HCT116 (cell line): Measurements from ENCODE around the gene FAM78B. TPM values are rescaled to one million over a fixed set of nuclear protein-coding genes. Genes with fewer than 3 reads are reported as not detected.

Experiments
- ATAC-seq: fragments of 200-7000 bp; cut with Tn5 transposase; 2 replicates; pipeline ENCODE4 v1.9.1; 2020; ENCODE audit warnings: mild to moderate bottlenecking, moderate library complexity
- BruUV-seq: library from RNA; stranded (reverse); fragments of 400-500 nt; replicated peaks from 2 replicates; lab custom pipeline; 2021; lab: Mats Ljungman, UMichigan
- CTCF ChIA-PET: fragments of 300-600 bp; sonication (Branson Sonifier 250); formaldehyde crosslinking; loops from one replicate; lab custom pipeline; 2021; ENCODE audit warnings: antibody characterized with exemption; lab: Charles Lee
- POLR2A ChIA-PET: fragments of 300-600, 350-600 bp; sonication (Branson Sonifier 250); formaldehyde crosslinking; loops from one replicate; lab custom pipeline; 2021; ENCODE audit warnings: antibody characterized with exemption; lab: Charles Lee
- RAD21 ChIA-PET, 2 experiments: fragments of 300-600 bp; sonication (Branson Sonifier 250); formaldehyde crosslinking; loops; one replicate each; lab custom pipeline; 2023; ENCODE audit warnings: low total read pairs in 2 of 2; ENCODE audit not compliant: uncharacterized antibody in 2 of 2, unreplicated experiment in 2 of 2, low non-redundant PET in 1 of 2; lab: Charles Lee
- DNase-seq: peaks from one replicate; pipeline ENCODE4 v3.0.0-alpha.2; 2010; ENCODE audit warnings: low read depth, low spot score
- H2AFZ ChIP-seq: fragments of 200-600 bp; shearing (Covaris generic), sonication (generic); 2 replicates; pipeline ENCODE4 v1.6.1; 2017; ENCODE audit warnings: low read depth, mixed run types, mixed read lengths, antibody characterized with exemption, low read length; ENCODE audit not compliant: poor library complexity, severe bottlenecking
- H3K27ac ChIP-seq: 2 replicates; pipeline ENCODE4 v1.5.1; 2012; ENCODE audit warnings: low read depth, low read length
- H3K27me3 ChIP-seq: fragments of 200-600 bp; sonication (generic); 2 replicates; pipeline ENCODE4 v1.6.1; 2016; ENCODE audit warnings: mixed run types, low read length, mixed read lengths; ENCODE audit not compliant: insufficient read depth
- H3K36me3 ChIP-seq, 2 experiments: fragments of 200-500 bp in 1 of 2; fragments of 200-600 bp in 1 of 2; sonication (Bioruptor generic) in 1 of 2; sonication (generic) in 1 of 2; 2 replicates each; pipeline versions ENCODE4 v1.5.1 to v1.6.1; 2014 to 2016; ENCODE audit warnings: low read length in 2 of 2, inconsistent platforms in 1 of 2, mixed read lengths in 1 of 2, mixed run types in 1 of 2; ENCODE audit not compliant: insufficient read depth in 2 of 2, control insufficient read depth in 1 of 2
- H3K4me1 ChIP-seq, 2 experiments: fragments of 200-600 bp in 1 of 2; sonication (generic) in 1 of 2; 2 replicates each; pipeline versions ENCODE4 v1.5.1 to v1.6.1; 2012 to 2017; ENCODE audit warnings: low read length in 2 of 2, inconsistent platforms in 1 of 2, mild to moderate bottlenecking in 1 of 2, mixed read lengths in 1 of 2, mixed run types in 1 of 2, moderate library complexity in 1 of 2; ENCODE audit not compliant: insufficient read depth in 2 of 2, control insufficient read depth in 1 of 2
- H3K4me2 ChIP-seq: fragments of 200-600 bp; sonication (generic); 2 replicates; pipeline ENCODE4 v1.6.1; 2017; ENCODE audit warnings: mixed run types, low read length, mixed read lengths
- H3K4me3 ChIP-seq, 2 experiments: fragments of 200-600 bp in 1 of 2; sonication (generic) in 1 of 2; replicated peaks in 1 of 2; 2 replicates each; pipeline ENCODE4 v1.5.1; 2011 to 2016; ENCODE audit warnings: low read length in 2 of 2, control low read depth in 1 of 2, low read depth in 1 of 2, mild to moderate bottlenecking in 1 of 2, mixed read lengths in 1 of 2, mixed run types in 1 of 2
- H3K79me2 ChIP-seq: fragments of 200-600 bp; sonication (generic); 2 replicates; pipeline ENCODE4 v1.6.1; 2017; ENCODE audit warnings: mild to moderate bottlenecking, mixed run types, low read length, moderate library complexity, mixed read lengths; ENCODE audit not compliant: insufficient read depth
- H3K9ac ChIP-seq: fragments of 200-600 bp; sonication (generic); 2 replicates; pipeline ENCODE4 v1.6.1; 2016; ENCODE audit warnings: low read length, mixed read lengths
- H3K9me2 ChIP-seq: fragments of 200-600 bp; sonication (generic), shearing (Covaris generic); 2 replicates; pipeline ENCODE4 v1.6.1; 2017; ENCODE audit warnings: mixed run types, mild to moderate bottlenecking, moderate library complexity; ENCODE audit not compliant: insufficient read depth
- H3K9me3 ChIP-seq, 2 experiments: fragments of 200-500 bp in 1 of 2; fragments of 200-600 bp in 1 of 2; sonication (Bioruptor generic) in 1 of 2; sonication (generic) in 1 of 2; 2 replicates each; pipeline ENCODE4 v1.6.1; 2014 to 2017; ENCODE audit warnings: low read length in 2 of 2, mixed read lengths in 2 of 2, inconsistent platforms in 1 of 2, low read depth in 1 of 2, mild to moderate bottlenecking in 1 of 2, mixed run types in 1 of 2, moderate library complexity in 1 of 2; ENCODE audit not compliant: control insufficient read depth in 1 of 2, insufficient read depth in 1 of 2
- H4K20me1 ChIP-seq: fragments of 200-600 bp; sonication (generic), shearing (Covaris generic); 2 replicates; pipeline ENCODE4 v1.6.1; 2017; ENCODE audit warnings: mixed run types, mild to moderate bottlenecking, moderate library complexity; ENCODE audit not compliant: insufficient read depth
- CBX3 ChIP-seq: IDR thresholded peaks from 2 replicates; pipeline ENCODE4 v1.6.1; 2012; ENCODE audit warnings: low read depth
- EZH2 ChIP-seq: fragments of 200-600 bp; sonication (generic); IDR thresholded peaks from 2 replicates; pipeline ENCODE4 v1.6.1; 2017; ENCODE audit warnings: antibody characterized with exemption, mixed run types
- POLR2AphosphoS5 ChIP-seq: IDR thresholded peaks from 2 replicates; pipeline ENCODE4 v1.6.1; 2011; ENCODE audit warnings: mild to moderate bottlenecking, low read depth, low read length, moderate library complexity
- RAD21 ChIP-seq: IDR thresholded peaks from 2 replicates; pipeline ENCODE4 v1.6.1; 2012; ENCODE audit warnings: low read depth, mild to moderate bottlenecking
- ZNF274 ChIP-seq: fragments of 200-500 bp; sonication (Bioruptor generic); IDR thresholded peaks from 2 replicates; pipeline ENCODE4 v1.6.1; 2014; ENCODE audit warnings: mild to moderate bottlenecking, low read depth, low read length, inconsistent platforms
- intact Hi-C: fragments of 100-400 bp; cut with micrococcal nuclease; formaldehyde crosslinking; loops from 2 replicates; pipeline ENCODE4 v1.10.0; 2022
- total RNA-seq: library from RNA; stranded (reverse); gene quantifications from one replicate; pipeline ENCODE4 v1.2.1, GENCODE V29; 2021; ENCODE audit not compliant: unreplicated experiment
- TF ChIP-seq, protein P1 (sequence below), 3 experiments: fragments of 200-600 bp in 1 of 3; sonication (generic) in 1 of 3; IDR thresholded peaks in 2 of 3; conservative IDR thresholded peaks in 1 of 3; 2 replicates each; pipeline ENCODE4 v1.5.1; 2012 to 2017; ENCODE audit warnings: low read depth in 2 of 3, low read length in 2 of 3, antibody characterized with exemption in 1 of 3, borderline replicate concordance in 1 of 3, control low read depth in 1 of 3, mild to moderate bottlenecking in 1 of 3, mixed read lengths in 1 of 3, mixed run types in 1 of 3, moderate library complexity in 1 of 3; ENCODE audit not compliant: insufficient read depth in 1 of 3

Gene FAM78B
- total RNA-seq, 1 experiment from 2014 or later: 1.4 TPM

DNA sequence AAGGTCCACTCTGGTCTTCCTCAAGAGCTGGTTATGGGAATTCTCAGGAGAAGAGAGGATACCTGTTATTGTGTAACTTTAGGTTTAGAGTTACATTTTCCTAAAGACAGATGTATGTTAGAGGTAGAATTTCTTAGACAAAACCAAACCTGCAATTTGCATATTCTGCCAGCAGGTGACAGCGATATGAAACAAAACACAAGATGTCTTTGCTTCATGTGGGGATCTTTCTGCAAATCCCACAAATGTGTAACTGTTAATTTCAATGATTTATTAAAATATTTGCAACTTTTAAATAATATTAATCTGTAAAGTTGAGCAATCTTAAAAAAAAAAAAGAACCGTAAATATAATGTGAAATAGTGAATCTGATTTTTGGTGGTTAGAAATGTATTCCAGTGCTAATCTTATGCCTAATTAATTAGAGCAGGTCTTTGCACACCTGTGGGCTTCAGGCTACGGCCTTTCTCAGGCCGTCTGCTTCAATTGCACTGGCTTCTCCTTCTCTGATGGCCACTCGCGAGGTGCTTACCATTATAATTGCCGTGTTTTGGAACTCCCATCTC is 33.4 kb downstream of the FAM78B start:
- intact Hi-C loops: loop anchor here (1.0 kb wide), 1 partner anchor 300 kb away; no protein-coding TSS in a partner anchor
- no peaks in the 10 kb centered on the region for H3K79me2 ChIP-seq
- RAD21 ChIA-PET: no interaction called here
- H3K27ac ChIP-seq: no peak overlapping the region
- no peak for TF ChIP-seq POLR2AphosphoS5
- TF ChIP-seq RAD21: peak; percentile 58
- TF ChIP-seq, protein P1, sequence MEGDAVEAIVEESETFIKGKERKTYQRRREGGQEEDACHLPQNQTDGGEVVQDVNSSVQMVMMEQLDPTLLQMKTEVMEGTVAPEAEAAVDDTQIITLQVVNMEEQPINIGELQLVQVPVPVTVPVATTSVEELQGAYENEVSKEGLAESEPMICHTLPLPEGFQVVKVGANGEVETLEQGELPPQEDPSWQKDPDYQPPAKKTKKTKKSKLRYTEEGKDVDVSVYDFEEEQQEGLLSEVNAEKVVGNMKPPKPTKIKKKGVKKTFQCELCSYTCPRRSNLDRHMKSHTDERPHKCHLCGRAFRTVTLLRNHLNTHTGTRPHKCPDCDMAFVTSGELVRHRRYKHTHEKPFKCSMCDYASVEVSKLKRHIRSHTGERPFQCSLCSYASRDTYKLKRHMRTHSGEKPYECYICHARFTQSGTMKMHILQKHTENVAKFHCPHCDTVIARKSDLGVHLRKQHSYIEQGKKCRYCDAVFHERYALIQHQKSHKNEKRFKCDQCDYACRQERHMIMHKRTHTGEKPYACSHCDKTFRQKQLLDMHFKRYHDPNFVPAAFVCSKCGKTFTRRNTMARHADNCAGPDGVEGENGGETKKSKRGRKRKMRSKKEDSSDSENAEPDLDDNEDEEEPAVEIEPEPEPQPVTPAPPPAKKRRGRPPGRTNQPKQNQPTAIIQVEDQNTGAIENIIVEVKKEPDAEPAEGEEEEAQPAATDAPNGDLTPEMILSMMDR (IDR thresholded peaks at IDR 0.05 in 2 of 3, conservative IDR thresholded peaks at IDR 0.05 in 1 of 3; ENCODE audit: borderline replicate concordance in 1 of 3, insufficient read depth in 1 of 3, low read depth in 2 of 3, low read length in 2 of 3): peak; percentile 35 to 68 (median 62); a peak in 5 of 6 replicates
- TF ChIP-seq, all 23 proteins: peak for 2
- ChIA-PET CTCF (interaction anchor here (0.8 kb wide), 1 partner anchor 346 kb away, joined by 3 read pairs; no protein-coding TSS in a partner anchor), POLR2A (no interaction called here)
- DNase-seq (peak; percentile 10), ATAC-seq (no peak)
- Histone ChIP-seq H2AFZ (no peak overlapping the region), H3K9me3 (no peaks in the 10 kb centered on the region), H3K4me2 (no peak overlapping the region), H3K36me3 (no peaks in the 10 kb centered on the region), H3K9ac (no peak overlapping the region), H3K4me1 (no peaks in the 10 kb centered on the region), H3K9me2 (no peaks in the 10 kb centered on the region), H3K27me3 (peaks cover 24% of the 10 kb centered on the region), H4K20me1 (no peaks in the 10 kb centered on the region), H3K4me3 (no peak overlapping the region)
- BruUV-seq: no TSS peak

DNA sequence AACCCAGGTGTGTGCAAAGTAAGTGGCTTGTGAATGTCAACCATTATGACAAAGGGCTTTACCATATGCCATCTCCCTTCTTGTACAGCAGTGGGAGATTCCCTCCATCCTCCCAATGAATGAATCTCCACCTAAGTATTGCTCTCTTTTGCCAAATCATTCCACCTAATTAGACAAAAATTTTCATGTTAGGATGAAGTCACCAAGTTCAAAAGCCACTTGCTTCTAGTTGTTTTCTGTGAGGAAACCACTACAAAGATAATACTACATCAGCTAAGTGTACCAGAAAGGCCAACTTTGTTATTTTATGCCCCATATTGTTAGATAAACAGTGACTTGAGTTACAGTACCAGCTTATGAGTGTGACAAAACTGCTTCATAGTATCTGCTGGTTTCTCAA is 34.3 kb downstream of the FAM78B start:
- no TSS peak for BruUV-seq
- TF ChIP-seq ZNF274 (no peak), CBX3 (no peak), EZH2 (no peak)

More for the DNA sequence above, 34.3 kb downstream of the FAM78B start:
- H3K79me2 ChIP-seq: no peaks in the 10 kb centered on the region
- intact Hi-C loops: no loop called here
- no peak overlapping the region for H3K4me3 ChIP-seq
- peaks cover 21% of the 10 kb centered on the region for H3K27me3 ChIP-seq
- DNase-seq (no peak), ATAC-seq (no peak)
- no peak overlapping the region for H3K4me2 ChIP-seq
- CTCF ChIA-PET: interaction anchor here (0.8 kb wide), 1 partner anchor 347 kb away, joined by 3 read pairs; no protein-coding TSS in a partner anchor
- H3K36me3 ChIP-seq: no peaks in the 10 kb centered on the region
- POLR2A ChIA-PET: no interaction called here
- RAD21 ChIA-PET: no interaction called here
- H4K20me1 ChIP-seq: no peaks in the 10 kb centered on the region
- H3K9me2 ChIP-seq: no peaks in the 10 kb centered on the region
- no peak overlapping the region for H3K9ac ChIP-seq
- no peak overlapping the region for H3K27ac ChIP-seq
- H3K4me1 ChIP-seq: no peaks in the 10 kb centered on the region
- no peaks in the 10 kb centered on the region for H3K9me3 ChIP-seq
- no peak overlapping the region for H2AFZ ChIP-seq
